Right hindlimb (tissue), 1 donor: ENCODE measurements around the gene GUCA2A.
"Not testable (repeated sequence)": the region's sequence is repeated elsewhere in the genome, so short reads cannot be mapped to it uniquely, and the experiment has no call there.

Source experiments
- DNase-seq: peaks from one replicate; pipeline ENCODE4 v3.0.0-alpha.2; 2018

Gene GUCA2A

GRCh38 chr1:42164551-42165420 is at the start of gene GUCA2A:
Gene GUCA2A, minus strand, starts transcription at chr1:42164745. Its CDS starts 33 bp downstream, at chr1:42164712.
- no peak for DNase-seq

- DNase-seq: no peak
Observed at GRCh38 chr1:42211224-42211623, 46.7 kb upstream of the GUCA2A start.

- DNase-seq: no peak
Observed at GRCh38 chr1:42210421-42211133, 46.0 kb upstream of the GUCA2A start.

GRCh38 chr1:42209526-42210251 is 45.1 kb upstream of the GUCA2A start:
- DNase-seq: no peak

GRCh38 chr1:42206930-42207329 is 42.4 kb upstream of the GUCA2A start:
- DNase-seq: not testable (repeated sequence)

- DNase-seq: no peak
Observed at GRCh38 chr1:42206164-42206563, 41.6 kb upstream of the GUCA2A start.

GRCh38 chr1:42201986-42202385 is 37.4 kb upstream of the GUCA2A start:
- DNase-seq: no peak

GRCh38 chr1:42198251-42198650 is 33.7 kb upstream of the GUCA2A start:
- DNase-seq: no peak

- no peak for DNase-seq
Observed at GRCh38 chr1:42195841-42196240, 31.3 kb upstream of the GUCA2A start.

- DNase-seq: no peak
Observed at GRCh38 chr1:42192106-42192505, 27.6 kb upstream of the GUCA2A start.

GRCh38 chr1:42191319-42191718 is 26.8 kb upstream of the GUCA2A start:
- DNase-seq: no peak

GRCh38 chr1:42189931-42190853 is 25.6 kb upstream of the GUCA2A start:
- DNase-seq: no peak

- DNase-seq: no peak
Observed at GRCh38 chr1:42186152-42186551, 21.6 kb upstream of the GUCA2A start.

- no peak for DNase-seq
Observed at GRCh38 chr1:42184616-42185015, 20.1 kb upstream of the GUCA2A start.

- no peak for DNase-seq
Observed at GRCh38 chr1:42183957-42184268, 19.4 kb upstream of the GUCA2A start.

- DNase-seq: no peak
Observed at GRCh38 chr1:42183210-42183956, 18.8 kb upstream of the GUCA2A start.

- DNase-seq: no peak
Observed at GRCh38 chr1:42181687-42182086, 17.1 kb upstream of the GUCA2A start.

GRCh38 chr1:42179900-42180329 is 15.4 kb upstream of the GUCA2A start:
- DNase-seq: no peak

- DNase-seq: no peak
Observed at GRCh38 chr1:42179275-42179674, 14.7 kb upstream of the GUCA2A start.

- DNase-seq: no peak
Observed at GRCh38 chr1:42178249-42178648, 13.7 kb upstream of the GUCA2A start.

- DNase-seq: peak; percentile 58
Observed at GRCh38 chr1:42177541-42177981, 13.0 kb upstream of the GUCA2A start.
